ENCODE data around the gene LRRC32. TPM values are rescaled to one million over a fixed set of nuclear protein-coding genes. Genes with fewer than 3 reads are reported as not detected.

The LRRC32 gene
- total RNA-seq, result 10 to 100 TPM; 14.5 to 35.5 (median 23.4) TPM

DNA sequence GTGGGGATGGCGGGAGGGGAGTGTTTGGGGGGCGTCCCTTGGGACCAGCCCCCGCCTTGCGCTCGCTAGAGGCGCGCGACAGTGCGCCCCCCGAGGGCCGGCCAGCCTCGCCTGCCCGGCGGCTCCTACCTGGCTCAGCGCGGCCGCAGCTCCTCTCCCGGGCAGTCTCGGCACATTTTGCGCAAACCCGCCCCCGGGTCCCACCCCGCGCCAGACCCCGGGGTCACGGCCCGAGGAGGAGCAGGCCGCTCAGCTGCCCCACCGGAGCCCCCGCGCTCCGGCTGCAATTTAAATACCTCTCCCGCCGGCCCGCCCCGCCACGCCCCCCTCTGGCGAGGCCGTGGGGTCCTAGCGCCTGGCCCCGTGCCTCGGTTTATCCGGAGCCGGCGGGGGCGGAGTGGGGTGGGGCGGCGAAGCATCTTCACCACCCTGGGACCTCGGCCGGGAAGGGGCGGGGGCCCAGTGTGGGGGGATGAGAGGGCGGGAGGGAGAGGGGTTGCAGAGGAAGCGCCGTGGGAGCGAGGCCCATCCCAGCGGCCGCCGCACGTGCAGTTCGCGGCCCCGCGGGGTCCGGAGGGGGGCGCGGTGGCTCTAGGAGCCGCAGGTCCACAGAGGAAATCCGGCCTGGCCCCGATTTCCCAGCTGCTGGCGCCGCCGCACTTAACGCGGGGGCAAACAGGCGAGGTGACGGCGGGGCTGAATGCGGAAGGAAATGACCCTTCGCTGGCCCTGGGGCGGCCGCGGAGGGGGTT is at the start of gene LRRC32:
LRRC32 (minus strand) TSS at position 263 of the 752 bp plus-strand sequence. CDS start 4,793 bp downstream, outside the sequence.
- in situ Hi-C loops (cut with MboI; ENCODE audit: low sequenced_read_pairs in 4 of 4) (no loop called here), intact Hi-C loops (cut with DNase I; ENCODE audit: low total_unique reads) (no loop called here)
- Histone ChIP-seq H3K36me3 (no peaks in the 10 kb centered on the region), H3K4me3 (peak within 1 kb of the TSS; percentile 59 to 73 (median 63)), H3K9me3 (no peaks in the 10 kb centered on the region), H3K27ac (peak within 1 kb of the TSS; percentile 69 to 80 (median 74)), H3K27me3 (peaks cover 6 to 17% (median 11%) of the 10 kb centered on the region in 3 donors), H3K4me1 (peaks cover 4 to 9% of the 10 kb centered on the region in 2 donors)
- ATAC-seq (peak; percentile 40 to 47), DNase-seq (peak in 1 of 2 donors; percentile 14)
- TF ChIP-seq CTCF (IDR thresholded peaks at IDR 0.05 in 4 of 5, conservative IDR thresholded peaks at IDR 0.05 in 1 of 5), result no peak
- peak; percentile 40 to 69 for TF ChIP-seq POLR2A (IDR thresholded peaks at IDR 0.05)

GRCh38 chr11:76719686-76720085 is 49.1 kb upstream of the LRRC32 start:
- H3K9me3 ChIP-seq, result no peaks in the 10 kb centered on the region
- H3K4me1 ChIP-seq, result peaks cover 0 to 3% of the 10 kb centered on the region in 2 donors
- H3K36me3 ChIP-seq, result no peaks in the 10 kb centered on the region
- DNase-seq, result no peak
- in situ Hi-C loops (cut with MboI; ENCODE audit: low sequenced_read_pairs in 4 of 4), result loop anchor here in 3 of 4 donors (10.0 kb wide), 1 partner anchor 195 kb away; no protein-coding TSS in a partner anchor
- H3K27me3 ChIP-seq, result peaks cover 0 to 2% (median 0%) of the 10 kb centered on the region in 3 donors
- ATAC-seq, result no peak
- no peak for TF ChIP-seq POLR2A (IDR thresholded peaks at IDR 0.05)
- TF ChIP-seq CTCF (IDR thresholded peaks at IDR 0.05 in 4 of 5, conservative IDR thresholded peaks at IDR 0.05 in 1 of 5), result no peak
- H3K4me3 ChIP-seq, result no peak overlapping the region
- no peak overlapping the region for H3K27ac ChIP-seq
- intact Hi-C loops (cut with DNase I; ENCODE audit: low total_unique reads), result no loop called here

DNA sequence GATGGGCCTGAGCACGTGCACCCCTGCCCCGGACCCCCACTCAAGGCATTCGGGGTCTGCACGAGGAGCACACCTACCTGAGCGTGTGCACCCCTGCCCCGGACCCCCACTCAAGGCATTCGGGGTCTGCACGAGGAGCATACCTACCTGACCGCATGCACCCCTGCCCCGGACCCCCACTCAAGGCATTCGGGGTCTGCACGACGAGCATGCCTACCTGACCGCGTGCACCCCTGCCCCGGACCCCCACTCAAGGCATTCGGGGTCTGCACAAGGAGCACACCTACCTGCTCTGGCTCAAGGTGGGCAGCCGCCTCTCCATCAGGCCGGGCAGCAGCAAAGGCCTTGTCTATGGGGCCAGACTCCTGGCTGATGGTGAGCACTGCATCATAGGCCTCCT is 48.7 kb upstream of the LRRC32 start:
- peaks cover 0 to 3% of the 10 kb centered on the region in 2 donors for H3K4me1 ChIP-seq
- intact Hi-C loops (cut with DNase I; ENCODE audit: low total_unique reads), result no loop called here
- no peak overlapping the region for H3K4me3 ChIP-seq
- ATAC-seq (no peak), DNase-seq (no peak)
- no peaks in the 10 kb centered on the region for H3K9me3 ChIP-seq
- TF ChIP-seq POLR2A (IDR thresholded peaks at IDR 0.05) (no peak), CTCF (IDR thresholded peaks at IDR 0.05 in 4 of 5, conservative IDR thresholded peaks at IDR 0.05 in 1 of 5) (no peak)
- in situ Hi-C loops (cut with MboI; ENCODE audit: low sequenced_read_pairs in 4 of 4), result no loop called here
- H3K36me3 ChIP-seq, result no peaks in the 10 kb centered on the region
- no peak overlapping the region for H3K27ac ChIP-seq
- H3K27me3 ChIP-seq, result peaks cover 0 to 2% (median 0%) of the 10 kb centered on the region in 3 donors

- no peak for TF ChIP-seq CTCF (IDR thresholded peaks at IDR 0.05 in 4 of 5, conservative IDR thresholded peaks at IDR 0.05 in 1 of 5)
- TF ChIP-seq POLR2A (IDR thresholded peaks at IDR 0.05), result no peak
- no peaks in the 10 kb centered on the region for H3K36me3 ChIP-seq
- no peaks in the 10 kb centered on the region for H3K9me3 ChIP-seq
- H3K4me3 ChIP-seq, result no peak overlapping the region
- no peaks in the 10 kb centered on the region for H3K27me3 ChIP-seq
- DNase-seq (no peak), ATAC-seq (no peak)
- no peak overlapping the region for H3K27ac ChIP-seq
- in situ Hi-C loops (cut with MboI; ENCODE audit: low sequenced_read_pairs in 4 of 4), result no loop called here
- H3K4me1 ChIP-seq, result peaks cover 0 to 3% of the 10 kb centered on the region in 2 donors
- intact Hi-C loops (cut with DNase I; ENCODE audit: low total_unique reads), result no loop called here
Measured at GRCh38 chr11:76717816-76718215, 47.3 kb upstream of the LRRC32 start.
